ENCODE results near the gene EIF4G3. TPM values are rescaled to one million over a fixed set of nuclear protein-coding genes. Genes with fewer than 3 reads are reported as not detected.

The EIF4G3 gene
- total RNA-seq, 4 donors from 2014 or later: 24.4 to 57.0 (median 27.9) TPM

DNA sequence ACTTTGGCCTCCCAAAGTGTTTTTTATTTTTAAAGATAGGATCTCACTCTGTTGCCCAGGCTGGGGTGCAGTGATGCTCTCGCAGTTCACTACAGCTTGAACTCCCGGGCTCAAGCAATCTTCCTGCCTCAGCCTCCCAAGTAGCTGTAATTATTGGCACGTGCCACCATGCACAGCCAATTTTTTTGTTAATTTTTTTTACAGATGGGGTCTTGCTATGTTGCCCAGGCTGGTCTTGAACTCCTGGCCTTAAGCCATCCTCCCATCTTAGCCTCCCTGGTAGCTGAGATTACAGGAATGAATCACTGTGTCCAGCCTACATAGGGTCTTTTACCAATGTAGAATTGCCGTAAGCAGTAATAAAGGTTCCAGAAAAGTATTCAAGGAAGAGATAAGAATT lies 340.5 kb downstream of the EIF4G3 start:
- H3K4me3 ChIP-seq (ENCODE audit: low read depth, poor library complexity, severe bottlenecking): no peak overlapping the region
- WGBS, 2 donors: 97% methylated on average over 4 of the region's 4 CpGs
- TF ChIP-seq, protein P1, sequence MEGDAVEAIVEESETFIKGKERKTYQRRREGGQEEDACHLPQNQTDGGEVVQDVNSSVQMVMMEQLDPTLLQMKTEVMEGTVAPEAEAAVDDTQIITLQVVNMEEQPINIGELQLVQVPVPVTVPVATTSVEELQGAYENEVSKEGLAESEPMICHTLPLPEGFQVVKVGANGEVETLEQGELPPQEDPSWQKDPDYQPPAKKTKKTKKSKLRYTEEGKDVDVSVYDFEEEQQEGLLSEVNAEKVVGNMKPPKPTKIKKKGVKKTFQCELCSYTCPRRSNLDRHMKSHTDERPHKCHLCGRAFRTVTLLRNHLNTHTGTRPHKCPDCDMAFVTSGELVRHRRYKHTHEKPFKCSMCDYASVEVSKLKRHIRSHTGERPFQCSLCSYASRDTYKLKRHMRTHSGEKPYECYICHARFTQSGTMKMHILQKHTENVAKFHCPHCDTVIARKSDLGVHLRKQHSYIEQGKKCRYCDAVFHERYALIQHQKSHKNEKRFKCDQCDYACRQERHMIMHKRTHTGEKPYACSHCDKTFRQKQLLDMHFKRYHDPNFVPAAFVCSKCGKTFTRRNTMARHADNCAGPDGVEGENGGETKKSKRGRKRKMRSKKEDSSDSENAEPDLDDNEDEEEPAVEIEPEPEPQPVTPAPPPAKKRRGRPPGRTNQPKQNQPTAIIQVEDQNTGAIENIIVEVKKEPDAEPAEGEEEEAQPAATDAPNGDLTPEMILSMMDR (IDR thresholded peaks at IDR 0.05): no peak
- TF ChIP-seq POLR2A (IDR thresholded peaks at IDR 0.05): no peak
- DNase-seq (ENCODE audit: low spot score in 2 of 2): no peak
- intact Hi-C loops (cut with DNase I; ENCODE audit: low total_unique reads): no loop called here

DNA sequence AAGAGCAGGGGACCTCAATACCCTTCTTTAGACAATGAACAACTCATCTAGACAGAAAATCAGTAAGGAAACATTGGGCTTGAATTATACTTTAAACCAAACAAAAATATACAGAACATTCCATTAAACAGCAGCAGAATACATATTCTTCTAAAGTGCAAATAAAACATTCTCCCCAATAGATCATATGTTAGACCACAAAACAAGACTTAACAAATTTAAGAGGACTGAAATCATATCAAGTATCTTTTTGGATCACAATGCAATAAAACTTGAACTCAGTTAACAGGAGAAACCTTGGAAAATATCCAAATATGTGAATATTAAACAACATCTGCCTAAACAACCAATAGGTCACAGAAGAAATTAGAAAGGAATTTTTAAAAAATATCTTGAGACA lies 341.9 kb downstream of the EIF4G3 start:
- DNase-seq (ENCODE audit: low spot score in 2 of 2): no peak
- no peak for TF ChIP-seq POLR2A (IDR thresholded peaks at IDR 0.05)
- TF ChIP-seq, protein P1 (IDR thresholded peaks at IDR 0.05): no peak
- H3K4me3 ChIP-seq (ENCODE audit: low read depth, poor library complexity, severe bottlenecking): no peak overlapping the region
- intact Hi-C loops (cut with DNase I; ENCODE audit: low total_unique reads): no loop called here

DNA sequence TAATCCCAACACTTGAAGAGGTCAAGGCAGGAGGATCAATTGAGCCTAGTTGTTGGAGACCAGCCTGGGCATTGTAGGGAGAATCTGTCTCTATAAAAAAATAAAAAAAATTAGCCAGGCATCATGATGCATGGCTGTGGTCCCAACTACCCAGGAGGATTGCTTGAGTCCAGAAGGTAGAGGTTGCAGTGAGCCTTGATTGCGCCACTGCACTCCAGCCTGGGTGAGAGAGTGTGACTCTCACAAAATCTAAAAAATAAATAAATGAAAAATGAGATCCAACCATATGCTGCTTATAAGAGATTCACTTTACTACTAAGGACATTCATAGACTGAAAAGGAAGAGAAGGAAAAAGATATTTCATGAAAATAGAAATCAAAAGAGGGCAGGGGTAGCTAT lies 342.5 kb downstream of the EIF4G3 start:
- 97 to 100% methylated on average over 1 of the region's 1 CpG for whole genome bisulfite sequencing, 2 donors
- no peak for TF ChIP-seq POLR2A (IDR thresholded peaks at IDR 0.05)
- TF ChIP-seq, protein P1 (IDR thresholded peaks at IDR 0.05): no peak
- DNase-seq (ENCODE audit: low spot score in 2 of 2): no peak
- H3K4me3 ChIP-seq (ENCODE audit: low read depth, poor library complexity, severe bottlenecking): no peak overlapping the region
- intact Hi-C loops (cut with DNase I; ENCODE audit: low total_unique reads): no loop called here

DNA sequence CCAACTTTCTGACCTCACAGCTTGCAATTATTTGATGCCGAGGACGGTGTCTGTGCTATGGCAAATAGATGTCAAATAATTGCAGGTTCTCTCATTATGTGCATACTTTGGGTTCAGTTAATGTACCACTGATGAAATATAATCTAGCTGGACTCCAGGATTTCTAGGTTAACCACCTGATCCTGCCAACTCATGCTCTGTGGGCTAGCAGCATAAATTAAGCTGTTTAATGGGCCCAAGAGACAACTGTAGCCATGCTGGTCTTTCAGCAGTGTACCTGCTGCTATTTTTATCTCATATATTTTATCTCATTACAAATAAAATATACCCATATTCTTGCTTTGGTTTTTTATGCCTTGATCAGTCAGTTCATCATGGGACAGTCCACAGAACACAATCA lies 346.3 kb downstream of the EIF4G3 start:
- intact Hi-C loops (cut with DNase I; ENCODE audit: low total_unique reads): no loop called here
- no peak overlapping the region for H3K4me3 ChIP-seq (ENCODE audit: low read depth, poor library complexity, severe bottlenecking)
- no peak for DNase-seq (ENCODE audit: low spot score in 2 of 2)
- 97 to 98% methylated on average over 2 of the region's 2 CpGs for WGBS, 2 donors
- TF ChIP-seq POLR2A (IDR thresholded peaks at IDR 0.05): no peak
- TF ChIP-seq, protein P1 (IDR thresholded peaks at IDR 0.05): no peak

DNA sequence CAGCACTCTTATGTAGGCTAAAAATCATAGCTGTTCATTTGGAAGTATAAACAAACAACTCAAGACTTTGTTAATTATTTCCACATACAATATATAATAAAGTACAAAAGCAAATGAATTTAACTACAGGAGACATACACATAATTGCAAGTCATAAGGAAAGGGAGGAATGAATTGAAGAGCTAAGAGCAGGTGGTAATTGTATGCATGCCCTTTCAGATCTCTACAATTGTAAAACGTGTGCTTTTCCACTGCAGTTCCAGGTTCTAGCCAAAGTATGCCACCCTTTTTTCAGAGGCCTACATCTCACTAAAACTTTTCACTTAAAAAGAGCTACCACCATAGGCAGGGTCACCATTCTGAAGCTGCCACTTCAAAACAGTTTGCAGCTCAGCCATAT lies 346.8 kb downstream of the EIF4G3 start:
- intact Hi-C loops (cut with DNase I; ENCODE audit: low total_unique reads): no loop called here
- TF ChIP-seq POLR2A (IDR thresholded peaks at IDR 0.05): no peak
- TF ChIP-seq, protein P1 (IDR thresholded peaks at IDR 0.05): no peak
- DNase-seq (ENCODE audit: low spot score in 2 of 2): no peak
- 79 to 89% methylated on average over 1 of the region's 1 CpG for WGBS, 2 donors
- no peak overlapping the region for H3K4me3 ChIP-seq (ENCODE audit: low read depth, poor library complexity, severe bottlenecking)

DNA sequence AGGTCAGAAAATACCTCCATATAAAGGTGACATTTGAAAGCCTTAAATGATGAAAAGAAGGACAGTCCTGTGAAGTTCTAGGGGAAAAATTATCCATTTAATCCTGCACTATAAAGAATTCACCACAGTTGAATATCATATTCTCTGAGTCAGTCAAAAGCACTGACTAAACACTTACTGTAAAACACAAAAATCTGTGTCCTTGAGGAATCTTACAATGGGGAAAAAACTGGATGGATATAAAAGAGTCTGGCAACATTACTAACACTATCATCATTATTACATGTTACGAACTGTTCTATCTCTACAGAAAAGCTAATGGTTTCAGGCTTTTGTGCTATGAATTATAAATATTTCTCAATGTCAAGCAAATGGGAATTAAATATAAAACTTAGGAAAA lies 347.2 kb downstream of the EIF4G3 start:
- H3K4me3 ChIP-seq (ENCODE audit: low read depth, poor library complexity, severe bottlenecking): no peak overlapping the region
- 85 to 92% methylated on average over 1 of the region's 1 CpG for WGBS, 2 donors
- TF ChIP-seq POLR2A (IDR thresholded peaks at IDR 0.05): no peak
- TF ChIP-seq, protein P1 (IDR thresholded peaks at IDR 0.05): no peak
- intact Hi-C loops (cut with DNase I; ENCODE audit: low total_unique reads): no loop called here
- DNase-seq (ENCODE audit: low spot score in 2 of 2): no peak

Data from lower leg skin (tissue), 4 donors.